Measurements from ENCODE around the gene NPM3.

GRCh38 chr10:101784558-101784957 is 1.3 kb upstream of the NPM3 start:
- TF ChIP-seq, protein P1, sequence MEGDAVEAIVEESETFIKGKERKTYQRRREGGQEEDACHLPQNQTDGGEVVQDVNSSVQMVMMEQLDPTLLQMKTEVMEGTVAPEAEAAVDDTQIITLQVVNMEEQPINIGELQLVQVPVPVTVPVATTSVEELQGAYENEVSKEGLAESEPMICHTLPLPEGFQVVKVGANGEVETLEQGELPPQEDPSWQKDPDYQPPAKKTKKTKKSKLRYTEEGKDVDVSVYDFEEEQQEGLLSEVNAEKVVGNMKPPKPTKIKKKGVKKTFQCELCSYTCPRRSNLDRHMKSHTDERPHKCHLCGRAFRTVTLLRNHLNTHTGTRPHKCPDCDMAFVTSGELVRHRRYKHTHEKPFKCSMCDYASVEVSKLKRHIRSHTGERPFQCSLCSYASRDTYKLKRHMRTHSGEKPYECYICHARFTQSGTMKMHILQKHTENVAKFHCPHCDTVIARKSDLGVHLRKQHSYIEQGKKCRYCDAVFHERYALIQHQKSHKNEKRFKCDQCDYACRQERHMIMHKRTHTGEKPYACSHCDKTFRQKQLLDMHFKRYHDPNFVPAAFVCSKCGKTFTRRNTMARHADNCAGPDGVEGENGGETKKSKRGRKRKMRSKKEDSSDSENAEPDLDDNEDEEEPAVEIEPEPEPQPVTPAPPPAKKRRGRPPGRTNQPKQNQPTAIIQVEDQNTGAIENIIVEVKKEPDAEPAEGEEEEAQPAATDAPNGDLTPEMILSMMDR (conservative IDR thresholded peaks at IDR 0.05; ENCODE audit: low read depth, low read length) = no peak
- no peak for TF ChIP-seq CEBPB (IDR thresholded peaks at IDR 0.05; ENCODE audit: low read depth, low read length)
- no peak for TF ChIP-seq RFX5 (IDR thresholded peaks at IDR 0.05; ENCODE audit: low read depth, low read length)
- TF ChIP-seq POLR2A (IDR thresholded peaks at IDR 0.05; ENCODE audit: low read depth, low read length) = no peak
- no peak for TF ChIP-seq BHLHE40 (IDR thresholded peaks at IDR 0.05; ENCODE audit: low read depth, low read length)
- TF ChIP-seq MXI1 (IDR thresholded peaks at IDR 0.05; ENCODE audit: borderline replicate concordance, low read depth, low read length) = no peak
- TF ChIP-seq ELK1 (IDR thresholded peaks at IDR 0.05; ENCODE audit: borderline replicate concordance, low read depth, low read length) = no peak
- no peak for TF ChIP-seq MAZ (IDR thresholded peaks at IDR 0.05; ENCODE audit: borderline replicate concordance, low read depth, low read length)
- TF ChIP-seq MAFK (IDR thresholded peaks at IDR 0.05; ENCODE audit: low read depth, low read length) = no peak
- no peak for TF ChIP-seq FOS (IDR thresholded peaks at IDR 0.05; ENCODE audit: low read depth, low read length)
